Thoracic aorta (tissue), 2 donors: ENCODE measurements around the gene IFNL3. TPM values are rescaled to one million over a fixed set of nuclear protein-coding genes. Genes with fewer than 3 reads are reported as not detected.
"Not testable (repeated sequence)": the region's sequence is repeated elsewhere in the genome, so short reads cannot be mapped to it uniquely, and the experiment has no call there.

Source experiments
- ATAC-seq: fragments of 150-250 bp; one replicate; pipeline ENCODE4 v1.8.0; 2017; ENCODE audit warnings: low read depth; ENCODE audit not compliant: insufficient number of reproducible peaks, low FRiP score
- DNase-seq: peaks from one replicate; pipeline ENCODE4 v3.0.0-alpha.2; 2020; ENCODE audit warnings: low spot score
- H3K27ac ChIP-seq, 2 donors: fragments of 200-600 bp; sonication (generic); 1 replicate in 1 of 2; 2 replicates in 1 of 2; pipeline ENCODE4 v1.5.1; 2016; ENCODE audit warnings: mild to moderate bottlenecking in 2 of 2, moderate library complexity in 2 of 2
- H3K27me3 ChIP-seq: fragments of 200-600 bp; sonication (generic); replicated peaks from 2 replicates; pipeline ENCODE4 v1.6.0; 2016; ENCODE audit warnings: mild to moderate bottlenecking; ENCODE audit not compliant: insufficient read depth
- H3K36me3 ChIP-seq: fragments of 200-600 bp; sonication (generic); one replicate; pipeline ENCODE4 v1.5.1; 2016
- H3K4me1 ChIP-seq, 2 donors: fragments of 200-600 bp; sonication (generic); 1 replicate in 1 of 2; 2 replicates in 1 of 2; pipeline versions ENCODE4 v1.5.1 to v1.6.0; 2016; ENCODE audit warnings: low read depth in 2 of 2, mild to moderate bottlenecking in 1 of 2; ENCODE audit not compliant: control insufficient read depth in 1 of 2
- H3K4me3 ChIP-seq: fragments of 200-600 bp; sonication (generic); 2 replicates; pipeline ENCODE4 v1.5.1; 2016; ENCODE audit warnings: mild to moderate bottlenecking
- H3K9me3 ChIP-seq: fragments of 200-600 bp; sonication (generic); 2 replicates; pipeline ENCODE4 v1.5.1; 2016
- CTCF ChIP-seq: fragments of 200-600 bp; sonication (generic); IDR thresholded peaks from one replicate; pipeline ENCODE4 v1.5.1; 2019; ENCODE audit warnings: antibody characterized with exemption
- total RNA-seq, 2 donors: library from RNA; depleted of rRNA; stranded (reverse); fragments of >200 nt; gene quantifications; one replicate each; pipeline versions ENCODE4 v1.1.0 to v1.2.3, GENCODE V29; 2016

The IFNL3 gene
- total RNA-seq, 2 donors from 2014 or later: not detected

- no peaks in the 10 kb centered on the region for H3K36me3 ChIP-seq
- H3K4me1 ChIP-seq: no peaks in the 10 kb centered on the region
- DNase-seq (no peak), ATAC-seq (no peak)
- H3K27ac ChIP-seq: no peak overlapping the region
- no peak for TF ChIP-seq CTCF
- H3K9me3 ChIP-seq: peaks cover 3% of the 10 kb centered on the region
- no peaks in the 10 kb centered on the region for H3K27me3 ChIP-seq
- no peak overlapping the region for H3K4me3 ChIP-seq
Observed at GRCh38 chr19:39217094-39217493, 27.7 kb downstream of the IFNL3 start.

GRCh38 chr19:39215323-39215722 is 29.5 kb downstream of the IFNL3 start:
- H3K27me3 ChIP-seq, H3K4me1 ChIP-seq, ATAC-seq: not testable (repeated sequence)

GRCh38 chr19:39212375-39212742 is 32.4 kb downstream of the IFNL3 start:
- ATAC-seq (no peak), DNase-seq (no peak)
- Histone ChIP-seq H3K4me3 (no peak overlapping the region), H3K4me1 (no peaks in the 10 kb centered on the region), H3K27ac (no peak overlapping the region), H3K9me3 (peaks cover 3% of the 10 kb centered on the region), H3K27me3 (no peaks in the 10 kb centered on the region), H3K36me3 (no peaks in the 10 kb centered on the region)
- TF ChIP-seq CTCF: no peak

More at GRCh38 chr19:39215323-39215722, 29.5 kb downstream of the IFNL3 start:
- H3K27ac ChIP-seq, H3K4me3 ChIP-seq, H3K9me3 ChIP-seq, DNase-seq, H3K36me3 ChIP-seq: not testable (repeated sequence)

GRCh38 chr19:39211731-39212374 is 33.0 kb downstream of the IFNL3 start:
- TF ChIP-seq CTCF: no peak

GRCh38 chr19:39209196-39209595 is 35.6 kb downstream of the IFNL3 start:
- no peak overlapping the region for H3K27ac ChIP-seq
- H3K9me3 ChIP-seq: no peaks in the 10 kb centered on the region
- TF ChIP-seq CTCF: no peak
- H3K4me1 ChIP-seq: no peaks in the 10 kb centered on the region
- no peaks in the 10 kb centered on the region for H3K36me3 ChIP-seq
- ATAC-seq (no peak), DNase-seq (no peak)
- no peak overlapping the region for H3K4me3 ChIP-seq
- no peaks in the 10 kb centered on the region for H3K27me3 ChIP-seq

More at GRCh38 chr19:39211731-39212374, 33.0 kb downstream of the IFNL3 start:
- Histone ChIP-seq H3K36me3 (no peaks in the 10 kb centered on the region), H3K27me3 (no peaks in the 10 kb centered on the region), H3K27ac (no peak overlapping the region), H3K9me3 (peaks cover 3% of the 10 kb centered on the region), H3K4me3 (no peak overlapping the region), H3K4me1 (no peaks in the 10 kb centered on the region)
- ATAC-seq (no peak), DNase-seq (no peak)
